Memory B cell (primary cell): Measurements from ENCODE around the gene ADAMTS14.

Experiments
- ATAC-seq: fragments of 150-1000 bp; cut with Tn5 transposase; 2 replicates; pipeline ENCODE4 v1.10.0; 2021; ENCODE audit warnings: low read depth, mild to moderate bottlenecking, moderate library complexity
- DNase-seq, 2 donors: peaks; one replicate each; pipeline ENCODE4 v3.0.0; 2022; ENCODE audit warnings: low spot score in 2 of 2
- H3K27ac Mint-ChIP-seq: one replicate; pipeline ENCODE4 v1.8.0; 2022; ENCODE audit warnings: mild to moderate bottlenecking, moderate library complexity, mixed read lengths
- H3K27me3 Mint-ChIP-seq: one replicate; pipeline ENCODE4 v1.8.0; 2022; ENCODE audit warnings: mixed read lengths
- H3K36me3 Mint-ChIP-seq: one replicate; pipeline ENCODE4 v1.8.0; 2022; ENCODE audit warnings: mild to moderate bottlenecking, mixed read lengths
- H3K4me1 Mint-ChIP-seq: one replicate; pipeline ENCODE4 v1.8.0; 2022; ENCODE audit warnings: mixed read lengths
- H3K4me3 Mint-ChIP-seq: one replicate; pipeline ENCODE4 v1.8.0; 2022; ENCODE audit warnings: mild to moderate bottlenecking, moderate library complexity, mixed read lengths
- H3K9me3 Mint-ChIP-seq: one replicate; pipeline ENCODE4 v1.8.0; 2022; ENCODE audit warnings: mixed read lengths

The ADAMTS14 gene

GRCh38 chr10:70689661-70690060, 17.4 kb downstream of the ADAMTS14 start:
- Mint-ChIP-seq H3K36me3 (no peaks in the 10 kb centered on the region), H3K27me3 (peaks cover 1% of the 10 kb centered on the region), H3K4me3 (no peak overlapping the region), H3K27ac (no peak overlapping the region), H3K4me1 (no peaks in the 10 kb centered on the region), H3K9me3 (no peaks in the 10 kb centered on the region)
- ATAC-seq: no peak
- DNase-seq: no peak

- no peaks in the 10 kb centered on the region for H3K9me3 Mint-ChIP-seq
- H3K27me3 Mint-ChIP-seq: peaks cover 1% of the 10 kb centered on the region
- no peak overlapping the region for H3K27ac Mint-ChIP-seq
- H3K36me3 Mint-ChIP-seq: no peaks in the 10 kb centered on the region
- no peaks in the 10 kb centered on the region for H3K4me1 Mint-ChIP-seq
- H3K4me3 Mint-ChIP-seq: no peak overlapping the region
- DNase-seq: no peak
- no peak for ATAC-seq
These were observed 18.3 kb downstream of the ADAMTS14 start for GRCh38 chr10:70690589-70690988.

GRCh38 chr10:70691611-70692010, 19.3 kb downstream of the ADAMTS14 start:
- H3K27ac Mint-ChIP-seq: no peak overlapping the region
- H3K4me3 Mint-ChIP-seq: no peak overlapping the region
- H3K4me1 Mint-ChIP-seq: no peaks in the 10 kb centered on the region
- peaks cover 1% of the 10 kb centered on the region for H3K27me3 Mint-ChIP-seq
- H3K36me3 Mint-ChIP-seq: no peaks in the 10 kb centered on the region
- no peak for ATAC-seq
- no peak for DNase-seq
- H3K9me3 Mint-ChIP-seq: no peaks in the 10 kb centered on the region

- Mint-ChIP-seq H3K36me3 (no peaks in the 10 kb centered on the region), H3K27ac (no peak overlapping the region), H3K4me1 (no peaks in the 10 kb centered on the region), H3K4me3 (no peak overlapping the region), H3K27me3 (peaks cover 1% of the 10 kb centered on the region), H3K9me3 (no peaks in the 10 kb centered on the region)
- no peak for DNase-seq
- no peak for ATAC-seq
These were observed 19.8 kb downstream of the ADAMTS14 start for GRCh38 chr10:70692043-70692603.

- Mint-ChIP-seq H3K36me3 (no peaks in the 10 kb centered on the region), H3K27ac (no peak overlapping the region), H3K4me3 (no peak overlapping the region), H3K27me3 (peaks cover 1% of the 10 kb centered on the region), H3K9me3 (no peaks in the 10 kb centered on the region), H3K4me1 (no peaks in the 10 kb centered on the region)
- DNase-seq (no peak), ATAC-seq (no peak)
These were observed 21.5 kb downstream of the ADAMTS14 start for GRCh38 chr10:70693619-70694335.

- no peak for ATAC-seq
- no peak for DNase-seq
- no peaks in the 10 kb centered on the region for H3K4me1 Mint-ChIP-seq
- peaks cover 1% of the 10 kb centered on the region for H3K27me3 Mint-ChIP-seq
- H3K9me3 Mint-ChIP-seq: no peaks in the 10 kb centered on the region
- no peaks in the 10 kb centered on the region for H3K36me3 Mint-ChIP-seq
- no peak overlapping the region for H3K27ac Mint-ChIP-seq
- no peak overlapping the region for H3K4me3 Mint-ChIP-seq
These were observed 22.3 kb downstream of the ADAMTS14 start for GRCh38 chr10:70694418-70695141.

- DNase-seq: no peak
- no peak overlapping the region for H3K27ac Mint-ChIP-seq
- ATAC-seq: no peak
- H3K9me3 Mint-ChIP-seq: no peaks in the 10 kb centered on the region
- peaks cover under 1% of the 10 kb centered on the region for H3K27me3 Mint-ChIP-seq
- H3K4me3 Mint-ChIP-seq: no peak overlapping the region
- no peaks in the 10 kb centered on the region for H3K4me1 Mint-ChIP-seq
- no peaks in the 10 kb centered on the region for H3K36me3 Mint-ChIP-seq
These were observed 23.1 kb downstream of the ADAMTS14 start for GRCh38 chr10:70695241-70696030.

- Mint-ChIP-seq H3K27me3 (no peaks in the 10 kb centered on the region), H3K4me1 (no peaks in the 10 kb centered on the region), H3K9me3 (no peaks in the 10 kb centered on the region), H3K4me3 (no peak overlapping the region), H3K27ac (no peak overlapping the region), H3K36me3 (no peaks in the 10 kb centered on the region)
- DNase-seq (no peak), ATAC-seq (no peak)
These were observed 25.9 kb downstream of the ADAMTS14 start for GRCh38 chr10:70698211-70698610.

- H3K27ac Mint-ChIP-seq: no peak overlapping the region
- ATAC-seq: no peak
These were observed 26.9 kb downstream of the ADAMTS14 start for GRCh38 chr10:70699063-70699658.

GRCh38 chr10:70699659-70700174, 27.4 kb downstream of the ADAMTS14 start:
- no peak overlapping the region for H3K4me3 Mint-ChIP-seq
- no peak for ATAC-seq
- DNase-seq: no peak

More at GRCh38 chr10:70699063-70699658, 26.9 kb downstream of the ADAMTS14 start:
- no peaks in the 10 kb centered on the region for H3K36me3 Mint-ChIP-seq
- no peaks in the 10 kb centered on the region for H3K4me1 Mint-ChIP-seq
- DNase-seq: no peak
- H3K27me3 Mint-ChIP-seq: no peaks in the 10 kb centered on the region
- no peaks in the 10 kb centered on the region for H3K9me3 Mint-ChIP-seq
- H3K4me3 Mint-ChIP-seq: no peak overlapping the region

GRCh38 chr10:70702190-70702763, 30.0 kb downstream of the ADAMTS14 start:
- no peak for ATAC-seq
- no peak overlapping the region for H3K4me3 Mint-ChIP-seq
- no peaks in the 10 kb centered on the region for H3K9me3 Mint-ChIP-seq
- H3K4me1 Mint-ChIP-seq: no peaks in the 10 kb centered on the region
- H3K36me3 Mint-ChIP-seq: no peaks in the 10 kb centered on the region
- H3K27ac Mint-ChIP-seq: no peak overlapping the region
- no peaks in the 10 kb centered on the region for H3K27me3 Mint-ChIP-seq
- DNase-seq: no peak

More at GRCh38 chr10:70699659-70700174, 27.4 kb downstream of the ADAMTS14 start:
- H3K4me1 Mint-ChIP-seq: no peaks in the 10 kb centered on the region
- no peaks in the 10 kb centered on the region for H3K9me3 Mint-ChIP-seq
- H3K36me3 Mint-ChIP-seq: no peaks in the 10 kb centered on the region
- H3K27me3 Mint-ChIP-seq: no peaks in the 10 kb centered on the region
- no peak overlapping the region for H3K27ac Mint-ChIP-seq

GRCh38 chr10:70704211-70704610, 31.9 kb downstream of the ADAMTS14 start:
- H3K9me3 Mint-ChIP-seq: no peaks in the 10 kb centered on the region
- no peaks in the 10 kb centered on the region for H3K27me3 Mint-ChIP-seq
- ATAC-seq: no peak
- no peaks in the 10 kb centered on the region for H3K4me1 Mint-ChIP-seq
- H3K4me3 Mint-ChIP-seq: no peak overlapping the region
- no peak overlapping the region for H3K27ac Mint-ChIP-seq
- DNase-seq: no peak
- H3K36me3 Mint-ChIP-seq: no peaks in the 10 kb centered on the region

- Mint-ChIP-seq H3K36me3 (no peaks in the 10 kb centered on the region), H3K27me3 (no peaks in the 10 kb centered on the region), H3K4me3 (no peak overlapping the region), H3K27ac (no peak overlapping the region), H3K9me3 (no peaks in the 10 kb centered on the region), H3K4me1 (no peaks in the 10 kb centered on the region)
- ATAC-seq (no peak), DNase-seq (no peak)
These were observed 33.0 kb downstream of the ADAMTS14 start for GRCh38 chr10:70705121-70705861.
